GM12891 (cell line): ENCODE measurements around the gene DCBLD2.

Experiments
- PAX5 ChIP-seq: IDR thresholded peaks from 2 replicates; pipeline ENCODE4 v1.6.1; 2011; ENCODE audit warnings: low read length, moderate library complexity, mild to moderate bottlenecking; ENCODE audit not compliant: insufficient read depth, severe bottlenecking
- POLR2A ChIP-seq: IDR thresholded peaks from 2 replicates; pipeline ENCODE4 v1.6.1; 2011; ENCODE audit warnings: low read depth, low read length, control low read depth
- POLR2AphosphoS5 ChIP-seq: IDR thresholded peaks from 2 replicates; pipeline ENCODE4 v1.6.1; 2011; ENCODE audit warnings: low read depth, low read length, control low read depth
- POU2F2 ChIP-seq: IDR thresholded peaks from 2 replicates; pipeline ENCODE4 v1.6.1; 2011; ENCODE audit warnings: low read depth, mild to moderate bottlenecking, control low read depth, low read length, moderate library complexity
- TAF1 ChIP-seq: IDR thresholded peaks from 2 replicates; pipeline ENCODE4 v1.6.1; 2011; ENCODE audit warnings: low read depth, low read length, control low read depth

GRCh38 chr3:98809557-98809956 is 91.9 kb downstream of the DCBLD2 start:
- TF ChIP-seq TAF1 (no peak), POLR2AphosphoS5 (no peak), POLR2A (no peak), PAX5 (no peak), POU2F2 (no peak)
